Neural cell (in vitro differentiated cells): Measurements from ENCODE around the gene USP34. TPM values are rescaled to one million over a fixed set of nuclear protein-coding genes. Genes with fewer than 3 reads are reported as not detected.

ENCODE experiments used
- H2AFZ ChIP-seq: fragments of 200-600, 300-800 bp; sonication (generic), shearing (Covaris generic); 2 replicates; pipeline ENCODE4 v1.6.0; 2014; ENCODE audit warnings: low read depth, mild to moderate bottlenecking, antibody characterized with exemption, low read length, moderate library complexity
- H3F3A ChIP-seq: fragments of 200-600 bp; shearing (Covaris generic); 2 replicates; pipeline ENCODE4 v1.6.1; 2016; ENCODE audit warnings: mild to moderate bottlenecking, moderate library complexity, mixed read lengths, antibody characterized with exemption, low read length; ENCODE audit not compliant: insufficient read depth, poor library complexity, severe bottlenecking
- H3K27ac ChIP-seq: fragments of 200-600, 300-800 bp; sonication (generic), shearing (Covaris generic); 2 replicates; pipeline ENCODE4 v1.5.1; 2014; ENCODE audit warnings: mild to moderate bottlenecking, low read length, moderate library complexity
- H3K27me3 ChIP-seq: fragments of 300-800, 200-600 bp; sonication (generic), shearing (Covaris generic); 2 replicates; pipeline ENCODE4 v1.6.0; 2014; ENCODE audit warnings: mild to moderate bottlenecking, low read depth, low read length, moderate library complexity; ENCODE audit not compliant: insufficient read depth
- H3K36me3 ChIP-seq: fragments of 300-800, 200-600 bp; sonication (generic), shearing (Covaris generic); 2 replicates; pipeline ENCODE4 v1.5.1; 2014; ENCODE audit warnings: mild to moderate bottlenecking, antibody characterized with exemption, low read length, moderate library complexity; ENCODE audit not compliant: insufficient read depth
- H3K4me2 ChIP-seq: fragments of 300-800, 200-600 bp; sonication (generic), shearing (Covaris generic); 2 replicates; pipeline ENCODE4 v1.6.0; 2014; ENCODE audit warnings: mild to moderate bottlenecking, low read length
- H3K4me3 ChIP-seq: fragments of 300-800, 200-600 bp; sonication (generic), shearing (Covaris generic); 2 replicates; pipeline ENCODE4 v1.5.1; 2014; ENCODE audit warnings: mild to moderate bottlenecking, low read length, moderate library complexity
- H3K79me2 ChIP-seq: fragments of 200-600 bp; shearing (Covaris generic); replicated peaks from 2 replicates; pipeline ENCODE4 v1.6.0; 2014; ENCODE audit warnings: mild to moderate bottlenecking, low read length, moderate library complexity; ENCODE audit not compliant: insufficient read depth
- H3K9ac ChIP-seq: fragments of 300-800, 200-600 bp; sonication (generic), shearing (Covaris generic); 2 replicates; pipeline ENCODE4 v1.6.1; 2016; ENCODE audit warnings: mild to moderate bottlenecking, low read length, mixed read lengths
- H3K9me2 ChIP-seq: fragments of 200-600 bp; shearing (Covaris generic); 2 replicates; pipeline ENCODE4 v1.6.1; 2016; ENCODE audit warnings: mild to moderate bottlenecking, low read length, mixed read lengths; ENCODE audit not compliant: insufficient read depth
- H3K9me3 ChIP-seq: fragments of 200-600, 300-800 bp; sonication (generic), shearing (Covaris generic); 2 replicates; pipeline ENCODE4 v1.6.1; 2016; ENCODE audit warnings: mild to moderate bottlenecking, mixed run types, low read length, moderate library complexity, mixed read lengths
- H4K20me1 ChIP-seq: fragments of 200-600 bp; shearing (Covaris generic); 2 replicates; pipeline ENCODE4 v1.6.1; 2016; ENCODE audit warnings: mild to moderate bottlenecking, mixed run types; ENCODE audit not compliant: insufficient read depth
- EP300 ChIP-seq: fragments of 450-650 bp; conservative IDR thresholded peaks from 2 replicates; pipeline ENCODE4 v1.6.1; 2014; ENCODE audit warnings: antibody characterized with exemption, mild to moderate bottlenecking, moderate library complexity; ENCODE audit not compliant: poor library complexity, severe bottlenecking
- EZH2 ChIP-seq: fragments of 200-600, 300-800 bp; shearing (Covaris generic), sonication (generic); IDR thresholded peaks from 2 replicates; pipeline ENCODE4 v1.6.1; 2014; ENCODE audit warnings: antibody characterized with exemption, low read length, borderline replicate concordance, mild to moderate bottlenecking; ENCODE audit not compliant: insufficient read depth, poor library complexity, severe bottlenecking
- MXI1 ChIP-seq: fragments of 450-650 bp; conservative IDR thresholded peaks from 2 replicates; pipeline ENCODE4 v1.6.1; 2014; ENCODE audit warnings: antibody characterized with exemption, mild to moderate bottlenecking; ENCODE audit not compliant: poor library complexity, severe bottlenecking
- POLR2AphosphoS5 ChIP-seq: IDR thresholded peaks from 2 replicates; pipeline ENCODE4 v1.6.1; 2012
- RAD21 ChIP-seq: fragments of 450-650 bp; conservative IDR thresholded peaks from 2 replicates; pipeline ENCODE4 v1.6.1; 2014; ENCODE audit warnings: antibody characterized with exemption, mild to moderate bottlenecking, moderate library complexity
- SMC3 ChIP-seq: fragments of 450-650 bp; conservative IDR thresholded peaks from 2 replicates; pipeline ENCODE4 v1.6.1; 2014; ENCODE audit warnings: antibody characterized with exemption, mild to moderate bottlenecking, moderate library complexity; ENCODE audit not compliant: poor library complexity
- TAF1 ChIP-seq: IDR thresholded peaks from 2 replicates; pipeline ENCODE4 v1.6.1; 2012; ENCODE audit warnings: low read depth
- polyA plus RNA-seq: library from polyadenylated mRNA; depleted of rRNA; stranded (reverse); fragments of >200 nt; gene quantifications from 2 replicates; pipeline ENCODE4 v1.2.3, GENCODE V29; 2014
- TF ChIP-seq, protein P1 (sequence below): fragments of 450-650 bp; IDR thresholded peaks from 2 replicates; pipeline ENCODE4 v1.5.1; 2014; ENCODE audit warnings: antibody characterized with exemption, mild to moderate bottlenecking, moderate library complexity; ENCODE audit not compliant: poor library complexity, severe bottlenecking
- TF ChIP-seq, protein P2 (sequence below): IDR thresholded peaks from 2 replicates; pipeline ENCODE4 v1.6.1; 2012; ENCODE audit warnings: borderline replicate concordance

The USP34 gene
- polyA plus RNA-seq, 1 donor from 2014 or later: 87.9 TPM

DNA sequence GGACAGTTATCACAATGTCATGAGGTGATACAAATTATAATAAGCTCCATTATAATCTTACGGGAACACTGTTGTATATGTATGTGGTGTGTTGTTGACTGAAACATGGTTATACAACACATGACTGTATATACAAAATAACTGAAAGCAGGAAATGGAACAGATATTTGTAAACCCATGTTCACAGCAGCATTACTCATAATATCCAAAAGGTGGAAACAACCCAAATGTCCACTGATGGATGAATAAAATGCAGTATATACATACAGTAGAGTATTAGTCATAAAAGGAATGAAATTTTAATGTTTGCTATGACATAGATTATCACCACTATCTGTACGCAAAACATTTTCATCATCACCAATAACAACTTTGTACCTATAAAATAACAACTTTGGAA is 107.3 kb downstream of the USP34 start:
- H3K27ac ChIP-seq: no peak overlapping the region
- TF ChIP-seq, protein P1, sequence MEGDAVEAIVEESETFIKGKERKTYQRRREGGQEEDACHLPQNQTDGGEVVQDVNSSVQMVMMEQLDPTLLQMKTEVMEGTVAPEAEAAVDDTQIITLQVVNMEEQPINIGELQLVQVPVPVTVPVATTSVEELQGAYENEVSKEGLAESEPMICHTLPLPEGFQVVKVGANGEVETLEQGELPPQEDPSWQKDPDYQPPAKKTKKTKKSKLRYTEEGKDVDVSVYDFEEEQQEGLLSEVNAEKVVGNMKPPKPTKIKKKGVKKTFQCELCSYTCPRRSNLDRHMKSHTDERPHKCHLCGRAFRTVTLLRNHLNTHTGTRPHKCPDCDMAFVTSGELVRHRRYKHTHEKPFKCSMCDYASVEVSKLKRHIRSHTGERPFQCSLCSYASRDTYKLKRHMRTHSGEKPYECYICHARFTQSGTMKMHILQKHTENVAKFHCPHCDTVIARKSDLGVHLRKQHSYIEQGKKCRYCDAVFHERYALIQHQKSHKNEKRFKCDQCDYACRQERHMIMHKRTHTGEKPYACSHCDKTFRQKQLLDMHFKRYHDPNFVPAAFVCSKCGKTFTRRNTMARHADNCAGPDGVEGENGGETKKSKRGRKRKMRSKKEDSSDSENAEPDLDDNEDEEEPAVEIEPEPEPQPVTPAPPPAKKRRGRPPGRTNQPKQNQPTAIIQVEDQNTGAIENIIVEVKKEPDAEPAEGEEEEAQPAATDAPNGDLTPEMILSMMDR: no peak
- TF ChIP-seq RAD21: no peak
- no peak for TF ChIP-seq TAF1
- no peak for TF ChIP-seq POLR2AphosphoS5
- TF ChIP-seq SMC3: no peak
- no peak for TF ChIP-seq EP300
- TF ChIP-seq EZH2: no peak
- TF ChIP-seq MXI1: no peak
- TF ChIP-seq, protein P2, sequence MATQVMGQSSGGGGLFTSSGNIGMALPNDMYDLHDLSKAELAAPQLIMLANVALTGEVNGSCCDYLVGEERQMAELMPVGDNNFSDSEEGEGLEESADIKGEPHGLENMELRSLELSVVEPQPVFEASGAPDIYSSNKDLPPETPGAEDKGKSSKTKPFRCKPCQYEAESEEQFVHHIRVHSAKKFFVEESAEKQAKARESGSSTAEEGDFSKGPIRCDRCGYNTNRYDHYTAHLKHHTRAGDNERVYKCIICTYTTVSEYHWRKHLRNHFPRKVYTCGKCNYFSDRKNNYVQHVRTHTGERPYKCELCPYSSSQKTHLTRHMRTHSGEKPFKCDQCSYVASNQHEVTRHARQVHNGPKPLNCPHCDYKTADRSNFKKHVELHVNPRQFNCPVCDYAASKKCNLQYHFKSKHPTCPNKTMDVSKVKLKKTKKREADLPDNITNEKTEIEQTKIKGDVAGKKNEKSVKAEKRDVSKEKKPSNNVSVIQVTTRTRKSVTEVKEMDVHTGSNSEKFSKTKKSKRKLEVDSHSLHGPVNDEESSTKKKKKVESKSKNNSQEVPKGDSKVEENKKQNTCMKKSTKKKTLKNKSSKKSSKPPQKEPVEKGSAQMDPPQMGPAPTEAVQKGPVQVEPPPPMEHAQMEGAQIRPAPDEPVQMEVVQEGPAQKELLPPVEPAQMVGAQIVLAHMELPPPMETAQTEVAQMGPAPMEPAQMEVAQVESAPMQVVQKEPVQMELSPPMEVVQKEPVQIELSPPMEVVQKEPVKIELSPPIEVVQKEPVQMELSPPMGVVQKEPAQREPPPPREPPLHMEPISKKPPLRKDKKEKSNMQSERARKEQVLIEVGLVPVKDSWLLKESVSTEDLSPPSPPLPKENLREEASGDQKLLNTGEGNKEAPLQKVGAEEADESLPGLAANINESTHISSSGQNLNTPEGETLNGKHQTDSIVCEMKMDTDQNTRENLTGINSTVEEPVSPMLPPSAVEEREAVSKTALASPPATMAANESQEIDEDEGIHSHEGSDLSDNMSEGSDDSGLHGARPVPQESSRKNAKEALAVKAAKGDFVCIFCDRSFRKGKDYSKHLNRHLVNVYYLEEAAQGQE: no peak
- no peaks in the 10 kb centered on the region for H3K9me2 ChIP-seq
- no peaks in the 10 kb centered on the region for H3K36me3 ChIP-seq
- no peaks in the 10 kb centered on the region for H3K9me3 ChIP-seq
- no peak overlapping the region for H3K9ac ChIP-seq
- no peak overlapping the region for H2AFZ ChIP-seq
- no peak overlapping the region for H3K4me2 ChIP-seq
- no peaks in the 10 kb centered on the region for H3F3A ChIP-seq
- no peak overlapping the region for H3K4me3 ChIP-seq
- peaks cover 5% of the 10 kb centered on the region for H3K79me2 ChIP-seq
- H3K27me3 ChIP-seq: no peaks in the 10 kb centered on the region
- H4K20me1 ChIP-seq: no peaks in the 10 kb centered on the region

DNA sequence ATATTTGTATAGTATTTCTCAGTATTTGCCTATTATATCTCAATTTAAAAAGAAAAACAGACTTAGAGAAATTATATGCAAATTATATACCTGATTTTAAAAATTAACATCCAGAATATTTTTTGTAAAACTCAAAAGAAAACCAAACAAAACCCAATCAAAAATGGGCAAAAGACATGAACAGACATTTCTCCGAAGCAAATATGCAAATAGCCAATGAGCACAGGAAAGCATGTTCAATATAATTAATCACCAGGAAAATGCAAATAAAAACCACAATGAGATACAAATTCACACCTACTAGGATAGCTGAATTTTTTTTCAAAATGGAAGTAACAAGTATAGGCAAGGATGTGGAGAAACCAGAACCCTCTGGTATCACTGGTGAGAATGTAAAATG is 108.0 kb downstream of the USP34 start:
- Histone ChIP-seq H3K27ac (no peak overlapping the region), H3F3A (no peaks in the 10 kb centered on the region), H3K9me2 (no peaks in the 10 kb centered on the region), H3K4me3 (no peak overlapping the region), H3K4me2 (no peak overlapping the region), H2AFZ (no peak overlapping the region), H3K36me3 (no peaks in the 10 kb centered on the region), H4K20me1 (no peaks in the 10 kb centered on the region), H3K9me3 (no peaks in the 10 kb centered on the region), H3K9ac (no peak overlapping the region), H3K27me3 (no peaks in the 10 kb centered on the region), H3K79me2 (peaks cover 5% of the 10 kb centered on the region)
- TF ChIP-seq EZH2 (no peak), EP300 (no peak), RAD21 (no peak), SMC3 (no peak), MXI1 (no peak), TAF1 (no peak), POLR2AphosphoS5 (no peak)
- TF ChIP-seq, protein P1: no peak
- TF ChIP-seq, protein P2: no peak
